GM12878 (cell line): ENCODE measurements around the gene SKIC8. TPM values are rescaled to one million over a fixed set of nuclear protein-coding genes. Genes with fewer than 3 reads are reported as not detected.

ENCODE experiments used
- ATAC-seq: fragments of 200-7000 bp; cut with Tn5 transposase; 3 replicates; pipeline ENCODE4 v1.9.1; 2020; ENCODE audit warnings: mild to moderate bottlenecking, moderate library complexity
- BruUV-seq: library from RNA; stranded (reverse); fragments of 400-500 nt; replicated peaks from 2 replicates; lab custom pipeline; 2021; lab: Mats Ljungman, UMichigan
- CTCF ChIA-PET: fragments of 300-600 bp; sonication (Branson Sonifier 250); formaldehyde crosslinking; extraction: SDS; loops from one replicate; lab custom pipeline; 2021; ENCODE audit warnings: inconsistent platforms; lab: Yijun Ruan, JAX
- POLR2A ChIA-PET: fragments of 350-600 bp; formaldehyde crosslinking; extraction: SDS; loops from one replicate; lab custom pipeline; 2021; ENCODE audit warnings: inconsistent platforms; lab: Charles Lee
- RAD21 ChIA-PET: fragments of 300-600 bp; sonication (Branson Sonifier 250); formaldehyde crosslinking; loops from one replicate; lab custom pipeline; 2023; ENCODE audit warnings: antibody characterized with exemption; ENCODE audit not compliant: unreplicated experiment; lab: Charles Lee
- SMC1A ChIA-PET: fragments of 300-600 bp; sonication (Branson Sonifier 250); formaldehyde crosslinking; loops from one replicate; lab custom pipeline; 2023; ENCODE audit not compliant: unreplicated experiment, uncharacterized antibody; lab: Charles Lee
- DNase-seq: peaks from one replicate; pipeline ENCODE4 v3.0.0-alpha.2; 2011; ENCODE audit warnings: low read depth, low spot score
- FAIRE-seq: peaks from 3 replicates; lab custom pipeline; 2011; peaks lifted over from hg19 to GRCh38; lab: Jason Lieb, UNC
- H2AFZ ChIP-seq: 2 replicates; pipeline ENCODE4 v1.6.0; 2011; ENCODE audit warnings: low read depth, low read length, control low read depth; ENCODE audit not compliant: control insufficient read depth
- H3K27ac ChIP-seq: 2 replicates; pipeline ENCODE4 v1.5.1; 2011; ENCODE audit warnings: control low read depth; ENCODE audit not compliant: control insufficient read depth, insufficient read depth
- H3K27me3 ChIP-seq, 2 experiments: replicated peaks in 1 of 2; 2 replicates each; pipeline versions ENCODE4 v1.6.0 to v1.6.1; 2011; ENCODE audit warnings: low read length in 1 of 2; ENCODE audit not compliant: control insufficient read depth in 2 of 2, insufficient read depth in 2 of 2
- H3K36me3 ChIP-seq, 2 experiments: 2 replicates each; pipeline ENCODE4 v1.5.1; 2011; ENCODE audit warnings: low read length in 1 of 2; ENCODE audit not compliant: control insufficient read depth in 2 of 2, insufficient read depth in 2 of 2
- H3K4me1 ChIP-seq: 2 replicates; pipeline ENCODE4 v1.6.1; 2011; ENCODE audit warnings: mild to moderate bottlenecking, low read length, moderate library complexity, mixed read lengths; ENCODE audit not compliant: control insufficient read depth, insufficient read depth
- H3K4me2 ChIP-seq: 2 replicates; pipeline ENCODE4 v1.6.0; 2011; ENCODE audit warnings: control low read depth; ENCODE audit not compliant: control insufficient read depth, insufficient read depth
- H3K4me3 ChIP-seq: fragments of 200-600 bp; sonication (generic); 2 replicates; pipeline ENCODE4 v1.5.1; 2016
- H3K79me2 ChIP-seq: 2 replicates; pipeline ENCODE4 v1.6.0; 2011; ENCODE audit warnings: low read length; ENCODE audit not compliant: control insufficient read depth, insufficient read depth
- H3K9ac ChIP-seq: 2 replicates; pipeline ENCODE4 v1.8.0; 2011; ENCODE audit warnings: low read length, control low read depth, mixed read lengths; ENCODE audit not compliant: control insufficient read depth, insufficient read depth
- H3K9me3 ChIP-seq: replicated peaks from 3 replicates; pipeline ENCODE4 v1.5.1; 2011; ENCODE audit warnings: mild to moderate bottlenecking, low read length; ENCODE audit not compliant: control insufficient read depth, insufficient read depth
- H4K20me1 ChIP-seq: 2 replicates; pipeline ENCODE4 v1.6.0; 2011; ENCODE audit not compliant: control insufficient read depth, insufficient read depth
- CREB1 ChIP-seq: IDR thresholded peaks from 2 replicates; pipeline ENCODE4 v1.6.1; 2012; ENCODE audit warnings: low read depth, mild to moderate bottlenecking, inconsistent platforms
- GATAD2B ChIP-seq: fragments of 450-650 bp; conservative IDR thresholded peaks from 2 replicates; pipeline ENCODE4 v1.6.1; 2017; ENCODE audit warnings: low read depth, mild to moderate bottlenecking, moderate library complexity
- JUNB ChIP-seq: IDR thresholded peaks from 2 replicates; pipeline ENCODE4 v1.6.1; 2016; ENCODE audit warnings: antibody characterized with exemption, mild to moderate bottlenecking
- JUND ChIP-seq: IDR thresholded peaks from 2 replicates; pipeline ENCODE4 v1.6.1; 2012; ENCODE audit warnings: low read depth, mild to moderate bottlenecking, low read length, improper control_type of control experiment, moderate library complexity
- MLLT1 ChIP-seq: fragments of 450-650 bp; IDR thresholded peaks from 2 replicates; pipeline ENCODE4 v1.6.1; 2016; ENCODE audit warnings: mild to moderate bottlenecking
- PAX5 ChIP-seq: IDR thresholded peaks from 2 replicates; pipeline ENCODE4 v1.6.1; 2011; ENCODE audit warnings: low read depth, low read length, borderline replicate concordance
- POLR2A ChIP-seq: IDR thresholded peaks from 2 replicates; pipeline ENCODE4 v1.6.1; 2011; ENCODE audit warnings: low read depth, mild to moderate bottlenecking, low read length
- STAT1 ChIP-seq: fragments of 450-650 bp; conservative IDR thresholded peaks from 2 replicates; pipeline ENCODE4 v1.6.1; 2014; ENCODE audit warnings: antibody characterized with exemption, mild to moderate bottlenecking
- TCF3 ChIP-seq: IDR thresholded peaks from 2 replicates; pipeline ENCODE4 v1.6.1; 2012; ENCODE audit warnings: low read depth, mild to moderate bottlenecking, low read length, borderline replicate concordance; ENCODE audit not compliant: insufficient read depth
- USF1 ChIP-seq: IDR thresholded peaks from 2 replicates; pipeline ENCODE4 v1.6.1; 2011; ENCODE audit warnings: borderline replicate concordance, low read depth, mild to moderate bottlenecking, moderate library complexity, mixed read lengths, low read length; ENCODE audit not compliant: insufficient read depth; ENCODE audit errors: extremely low read length
- YBX1 ChIP-seq: fragments of 450-650 bp; IDR thresholded peaks from 2 replicates; pipeline ENCODE4 v1.6.1; 2016; ENCODE audit warnings: antibody characterized with exemption
- WGBS: methylation state at CpG from one replicate; pipeline ENCODE4 v1.1.6; 2016; ENCODE audit warnings: low lambda C conversion rate; ENCODE audit not compliant: insufficient replicate concordance, insufficient coverage; ENCODE audit errors: missing lambda C conversion rate; 5-methylcytosine and 5-hydroxymethylcytosine counted together
- in situ Hi-C: fragments of 300-500 bp; cut with MboI; formaldehyde crosslinking; loops from 9 replicates; pipeline ENCODE4 v1.14.3; 2018; ENCODE audit warnings: mixed read lengths
- intact Hi-C: fragments of 100-400 bp; cut with micrococcal nuclease; formaldehyde crosslinking; loops from one replicate; pipeline ENCODE4 v1.14.2; 2022; ENCODE audit not compliant: unreplicated experiment
- polyA plus RNA-seq, 11 experiments: library from polyadenylated mRNA; depleted of rRNA in 4 of 11; unstranded in 6 of 11; stranded (reverse) in 5 of 11; fragments of >200 nt; fragmentation: Nextera tagmentation in 4 of 11; fragmentation: Illumina TruSeq in 1 of 11; extraction: Ambion mirVana in 4 of 11; extraction: Trizol in 1 of 11; gene quantifications; 1 replicate in 1 of 11; 2 replicates in 10 of 11; pipeline versions ENCODE4 v1.2.1 to v1.2.3, GENCODE V29; 2011 to 2016; ENCODE audit warnings: inconsistent platforms in 2 of 11, missing spikeins in 2 of 11, low read depth in 1 of 11
- total RNA-seq, 4 experiments: library from RNA; depleted of rRNA in 3 of 4; stranded (reverse); fragments of >200 nt in 3 of 4; fragmentation: Illumina TruSeq in 1 of 4; extraction: Trizol in 1 of 4; gene quantifications; 2 replicates each; pipeline versions ENCODE4 v1.2.1 to v1.2.3, GENCODE V29; 2013 to 2021

Gene SKIC8
- total and polyA plus RNA-seq, 10 of the 15 experiments (the other 5 are each of a cell fraction or from before 2014, with no cell fraction given): 57.0 to 288 (median 128) TPM

- no peak overlapping the region for H3K27ac ChIP-seq
- H3K36me3 ChIP-seq: no peaks in the 10 kb centered on the region
- no peaks in the 10 kb centered on the region for H3K27me3 ChIP-seq
- CTCF ChIA-PET: interaction anchor here (1.4 to 13.8 kb wide), 4 partner anchors 11 to 116 kb away, joined by 3 to 175 read pairs (median 6); no protein-coding TSS in a partner anchor
- no peak for FAIRE-seq
- no peaks in the 10 kb centered on the region; the same call in 1 of the 2 replicates for H3K4me1 ChIP-seq
- DNase-seq: no peak
- no TSS peak for BruUV-seq
- SMC1A ChIA-PET: interaction anchor here (1.5 to 1.6 kb wide), 2 partner anchors 14 to 103 kb away, joined by 4 to 5 read pairs; partner anchors contain the start of gene SKIC8
- no peak for TF ChIP-seq MLLT1
- no peak for TF ChIP-seq JUNB
- TF ChIP-seq GATAD2B: no peak
- TF ChIP-seq, all 136 proteins: peak for 0
- H3K79me2 ChIP-seq: no peaks in the 10 kb centered on the region
- ChIA-PET RAD21 (no interaction called here), POLR2A (no interaction called here)
- 24% methylated on average over 5 of the region's 5 CpGs for WGBS
- intact Hi-C loops: no loop called here
- no peaks in the 10 kb centered on the region for H3K9me3 ChIP-seq
- ATAC-seq: no peak
- in situ Hi-C loops: loop anchor here (10.0 kb wide), 1 partner anchor 102 kb away; no protein-coding TSS in a partner anchor
- no peak overlapping the region for H2AFZ ChIP-seq
- no peaks in the 10 kb centered on the region for H4K20me1 ChIP-seq
- no peak overlapping the region for H3K4me3 ChIP-seq
- H3K9ac ChIP-seq: no peak overlapping the region
- H3K4me2 ChIP-seq: no peak overlapping the region
These were observed 13.5 kb upstream of the SKIC8 start for GRCh38 chr15:78312957-78313356.

GRCh38 chr15:78312536-78312935 lies 13.1 kb upstream of the SKIC8 start:
- no peaks in the 10 kb centered on the region; the same call in 1 of the 2 replicates for H3K4me1 ChIP-seq
- RAD21 ChIA-PET: no interaction called here
- no peak for ATAC-seq
- no peak overlapping the region for H3K4me2 ChIP-seq
- 62% methylated on average over 4 of the region's 4 CpGs for WGBS
- no peak for TF ChIP-seq USF1
- TF ChIP-seq PAX5: no peak
- TF ChIP-seq CREB1: no peak
- no peak for TF ChIP-seq TCF3
- no peak for TF ChIP-seq STAT1
- no peak for TF ChIP-seq JUND
- no peak for TF ChIP-seq YBX1
- no peak for TF ChIP-seq POLR2A
- TF ChIP-seq, all 136 proteins: peak for 0
- no peak for DNase-seq
- in situ Hi-C loops: loop anchor here (10.0 kb wide), 1 partner anchor 102 kb away; no protein-coding TSS in a partner anchor
- no peak overlapping the region for H3K27ac ChIP-seq
- H3K9me3 ChIP-seq: no peaks in the 10 kb centered on the region
- no TSS peak for BruUV-seq
- no peak overlapping the region for H2AFZ ChIP-seq
- ChIA-PET SMC1A (interaction anchor here (1.5 to 1.6 kb wide), 2 partner anchors 13 to 103 kb away, joined by 4 to 5 read pairs; partner anchors contain the start of gene SKIC8), POLR2A (no interaction called here), CTCF (interaction anchor here (0.6 to 13.8 kb wide), 6 partner anchors 11 to 117 kb away, joined by 3 to 175 read pairs (median 6); no protein-coding TSS in a partner anchor)
- no peak for FAIRE-seq
- no peak overlapping the region for H3K4me3 ChIP-seq
- H3K79me2 ChIP-seq: no peaks in the 10 kb centered on the region
- H4K20me1 ChIP-seq: no peaks in the 10 kb centered on the region
- no peaks in the 10 kb centered on the region for H3K27me3 ChIP-seq
- H3K36me3 ChIP-seq: no peaks in the 10 kb centered on the region
- intact Hi-C loops: no loop called here
- H3K9ac ChIP-seq: no peak overlapping the region
